HG02943 (cell line): ENCODE results near the gene NOTCH1.

Experiments used
- ATAC-seq: cut with Tn5 transposase; IDR thresholded peaks from one replicate; pipeline ENCODE4 v1.9.1; 2021; ENCODE audit warnings: mild to moderate bottlenecking, low read depth, moderate library complexity; ENCODE audit not compliant: unreplicated experiment

NOTCH1 gene

GRCh38 chr9:136549010-136549980 is 3.4 kb upstream of the NOTCH1 start:
- ATAC-seq, result no peak

- ATAC-seq, result no peak
Measured at GRCh38 chr9:136547508-136548215, 1.8 kb upstream of the NOTCH1 start.

- ATAC-seq, result no peak
Measured at GRCh38 chr9:136546697-136547501, 1.1 kb upstream of the NOTCH1 start.

- no peak for ATAC-seq
Measured at GRCh38 chr9:136545692-136545964, 220 bp downstream of the NOTCH1 start.

- peak; percentile 12 for ATAC-seq
Measured at GRCh38 chr9:136544964-136545691, 720 bp downstream of the NOTCH1 start.

- no peak for ATAC-seq
Measured at GRCh38 chr9:136544548-136544963, 1.3 kb downstream of the NOTCH1 start.

- ATAC-seq, result no peak
Measured at GRCh38 chr9:136543830-136544547, 1.9 kb downstream of the NOTCH1 start.

GRCh38 chr9:136543280-136543679 is 2.6 kb downstream of the NOTCH1 start:
- ATAC-seq, result no peak

GRCh38 chr9:136542241-136543040 is 3.4 kb downstream of the NOTCH1 start:
- ATAC-seq, result no peak

- ATAC-seq, result no peak
Measured at GRCh38 chr9:136541709-136542108, 4.1 kb downstream of the NOTCH1 start.

- no peak for ATAC-seq
Measured at GRCh38 chr9:136541179-136541578, 4.7 kb downstream of the NOTCH1 start.

GRCh38 chr9:136539427-136540421 is 6.1 kb downstream of the NOTCH1 start:
- no peak for ATAC-seq

GRCh38 chr9:136538599-136539426 is 7.0 kb downstream of the NOTCH1 start:
- no peak for ATAC-seq

GRCh38 chr9:136537896-136538598 is 7.8 kb downstream of the NOTCH1 start:
- ATAC-seq, result no peak

GRCh38 chr9:136537411-136537810 is 8.4 kb downstream of the NOTCH1 start:
- ATAC-seq, result no peak

- ATAC-seq, result no peak
Measured at GRCh38 chr9:136536721-136537241, 9.1 kb downstream of the NOTCH1 start.
